Uterus (tissue), 4 donors: ENCODE measurements around the gene ITGB4. TPM values are rescaled to one million over a fixed set of nuclear protein-coding genes. Genes with fewer than 3 reads are reported as not detected.

Experiments
- DNase-seq, 2 donors: peaks; one replicate each; pipeline ENCODE4 v3.0.0-alpha.2; 2019 to 2020
- H3K27ac ChIP-seq, 2 donors: fragments of 200-600 bp; sonication (generic); 1 replicate in 1 of 2; 2 replicates in 1 of 2; pipeline ENCODE4 v1.5.1; 2016 to 2018
- H3K27me3 ChIP-seq, 2 donors: fragments of 200-600 bp; sonication (generic); one replicate each; pipeline ENCODE4 v1.5.1; 2018 to 2019; ENCODE audit warnings: control low read depth in 1 of 2
- H3K36me3 ChIP-seq, 2 donors: fragments of 200-600 bp; sonication (generic); one replicate each; pipeline ENCODE4 v1.5.1; 2019; ENCODE audit warnings: control low read depth in 1 of 2
- H3K4me1 ChIP-seq, 2 donors: fragments of 200-600 bp; sonication (generic); one replicate each; pipeline ENCODE4 v1.5.1; 2018 to 2019; ENCODE audit warnings: control low read depth in 1 of 2
- H3K4me3 ChIP-seq, 2 donors: fragments of 200-600 bp; sonication (generic); 1 replicate in 1 of 2; 2 replicates in 1 of 2; pipeline ENCODE4 v1.5.1; 2018 to 2019; ENCODE audit warnings: mild to moderate bottlenecking in 1 of 2
- H3K9me3 ChIP-seq, 2 donors: fragments of 200-600 bp; sonication (generic); one replicate each; pipeline ENCODE4 v1.5.1; 2019; ENCODE audit warnings: control low read depth in 1 of 2
- CTCF ChIP-seq, 4 experiments: fragments of 200-600 bp in 2 of 4; fragments of 450-650 bp in 2 of 4; sonication (generic) in 2 of 4; IDR thresholded peaks; one replicate each; pipeline ENCODE4 v1.5.1; 2016 to 2019; ENCODE audit warnings: antibody characterized with exemption in 4 of 4, mild to moderate bottlenecking in 2 of 4, moderate library complexity in 1 of 4
- POLR2A ChIP-seq, 2 donors: fragments of 450-650 bp; IDR thresholded peaks; one replicate each; pipeline ENCODE4 v1.6.1; 2016; ENCODE audit warnings: antibody characterized with exemption in 2 of 2, mild to moderate bottlenecking in 1 of 2, moderate library complexity in 1 of 2
- intact Hi-C: fragments of 100-400 bp; cut with DNase I; formaldehyde crosslinking; loops from one replicate; pipeline ENCODE4 v1.15.1; 2023; ENCODE audit warnings: low total_unique reads
- total RNA-seq, 4 donors: library from RNA; depleted of rRNA in 3 of 4; stranded (reverse); fragments of >200 nt in 3 of 4; gene quantifications; one replicate each; pipeline versions ENCODE4 v1.1.0 to v1.2.4, GENCODE V29; 2014 to 2023
- donor health status: DM: yes; HTN: yes; CAD: no.

ITGB4 gene
- total RNA-seq, 4 donors from 2014 or later = 38.0 to 100 (median 62.3) TPM

DNA sequence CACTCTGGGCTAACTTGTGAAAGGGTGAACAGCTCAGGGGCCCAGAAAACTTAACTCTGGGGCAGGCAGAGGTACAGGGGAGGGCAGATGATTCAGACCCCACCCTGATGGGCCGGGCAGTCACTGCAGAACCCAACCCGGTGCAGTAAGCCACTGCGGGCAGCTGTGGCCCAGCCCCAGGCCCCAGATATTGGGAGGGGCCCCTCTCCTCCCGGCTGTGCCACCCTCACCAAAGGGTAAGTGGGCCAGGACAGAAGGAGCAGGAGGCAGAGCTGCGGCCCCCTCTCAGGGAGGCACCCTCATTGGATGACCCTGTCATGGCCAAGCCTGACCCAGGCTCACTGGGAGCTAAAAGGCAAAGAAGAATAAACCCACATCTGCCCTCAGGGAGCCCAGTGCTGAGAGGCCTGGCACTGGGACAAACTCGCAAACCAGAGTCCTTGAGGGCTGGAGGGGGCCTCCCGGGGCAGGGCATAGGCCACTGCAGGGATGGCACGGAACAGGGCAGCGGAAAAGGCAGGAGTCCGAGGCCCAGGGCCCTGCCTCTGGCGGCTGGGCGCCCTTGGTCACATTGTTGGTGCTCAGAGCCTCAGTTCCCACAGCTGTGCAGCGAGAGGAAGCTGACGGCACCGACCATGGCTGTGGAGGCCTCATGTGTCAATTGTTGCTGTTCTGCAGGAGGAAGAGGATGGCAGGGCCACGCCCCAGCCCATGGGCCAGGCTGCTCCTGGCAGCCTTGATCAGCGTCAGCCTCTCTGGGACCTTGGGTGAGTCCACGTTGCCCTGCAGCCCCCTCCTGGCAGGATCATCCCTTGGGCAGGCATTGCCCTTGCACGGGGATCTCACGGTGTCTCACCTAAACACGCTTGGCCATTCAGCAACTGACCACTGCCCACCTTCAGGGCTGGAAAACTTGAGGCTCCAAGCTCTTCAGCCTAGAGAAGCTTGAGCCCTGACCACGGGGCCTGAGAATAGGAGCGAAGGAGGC is 3.1 kb downstream of the ITGB4 start:
- Histone ChIP-seq H3K4me3 (no peak overlapping the region), H3K27ac (no peak overlapping the region), H3K27me3 (peaks cover 7 to 8% of the 10 kb centered on the region in 2 donors), H3K4me1 (peaks cover 0 to 10% of the 10 kb centered on the region in 2 donors), H3K9me3 (no peaks in the 10 kb centered on the region), H3K36me3 (no peaks in the 10 kb centered on the region)
- no peak for DNase-seq
- intact Hi-C loops = no loop called here
- no peak for TF ChIP-seq CTCF (IDR thresholded peaks at IDR 0.05)
- TF ChIP-seq POLR2A (IDR thresholded peaks at IDR 0.05) = no peak

DNA sequence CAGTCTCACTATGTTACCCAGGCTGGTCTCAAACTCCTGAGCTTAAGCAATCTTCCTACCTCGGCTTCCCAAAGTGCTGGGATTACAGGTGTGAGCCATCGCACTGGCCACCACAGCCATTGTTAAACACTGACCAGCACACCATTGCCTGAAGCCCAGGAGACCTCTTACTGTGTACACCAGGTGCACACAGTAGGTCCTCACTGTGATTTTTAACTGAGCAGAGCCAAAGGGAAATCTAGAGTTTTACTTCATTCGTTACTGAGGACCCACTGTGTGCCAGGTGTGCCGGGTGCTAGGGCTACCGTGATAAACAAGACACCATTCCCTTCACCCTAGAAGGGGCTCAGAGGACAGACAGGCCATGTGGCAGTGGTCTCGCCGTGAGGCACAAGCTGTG is 4.2 kb downstream of the ITGB4 start:
- Histone ChIP-seq H3K9me3 (no peaks in the 10 kb centered on the region), H3K36me3 (no peaks in the 10 kb centered on the region), H3K4me1 (peaks cover 0 to 10% of the 10 kb centered on the region in 2 donors), H3K27ac (no peak overlapping the region), H3K4me3 (no peak overlapping the region), H3K27me3 (peaks cover 7 to 8% of the 10 kb centered on the region in 2 donors)
- TF ChIP-seq POLR2A (IDR thresholded peaks at IDR 0.05) = no peak
- no peak for TF ChIP-seq CTCF (IDR thresholded peaks at IDR 0.05)
- intact Hi-C loops = no loop called here
- DNase-seq = no peak

GRCh38 chr17:75727391-75727790 is 6.1 kb downstream of the ITGB4 start:
- Histone ChIP-seq H3K9me3 (no peaks in the 10 kb centered on the region), H3K36me3 (no peaks in the 10 kb centered on the region), H3K27me3 (no peaks in the 10 kb centered on the region), H3K4me3 (no peak overlapping the region), H3K27ac (no peak overlapping the region), H3K4me1 (no peaks in the 10 kb centered on the region)
- TF ChIP-seq POLR2A (IDR thresholded peaks at IDR 0.05) (no peak), CTCF (IDR thresholded peaks at IDR 0.05) (no peak)
- intact Hi-C loops = no loop called here
- DNase-seq = no peak

GRCh38 chr17:75729351-75729750 is 8.1 kb downstream of the ITGB4 start:
- no peaks in the 10 kb centered on the region for H3K36me3 ChIP-seq
- H3K9me3 ChIP-seq = no peaks in the 10 kb centered on the region
- no peak for DNase-seq
- no peak overlapping the region for H3K27ac ChIP-seq
- intact Hi-C loops = no loop called here
- no peaks in the 10 kb centered on the region for H3K4me1 ChIP-seq
- no peaks in the 10 kb centered on the region for H3K27me3 ChIP-seq
- no peak overlapping the region for H3K4me3 ChIP-seq
- TF ChIP-seq CTCF (IDR thresholded peaks at IDR 0.05) (no peak), POLR2A (IDR thresholded peaks at IDR 0.05) (no peak)

DNA sequence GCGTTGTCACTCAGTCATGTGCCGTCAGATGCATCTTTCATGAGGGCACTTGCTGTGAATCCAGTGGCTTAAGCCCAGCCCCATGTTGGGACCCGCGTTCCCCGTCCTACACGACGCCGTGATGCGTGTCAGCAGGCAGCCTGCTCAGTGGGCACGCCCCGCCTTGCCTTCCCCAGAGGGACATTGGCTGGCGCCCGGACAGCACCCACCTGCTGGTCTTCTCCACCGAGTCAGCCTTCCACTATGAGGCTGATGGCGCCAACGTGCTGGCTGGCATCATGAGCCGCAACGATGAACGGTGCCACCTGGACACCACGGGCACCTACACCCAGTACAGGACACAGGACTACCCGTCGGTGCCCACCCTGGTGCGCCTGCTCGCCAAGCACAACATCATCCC is 8.8 kb downstream of the ITGB4 start:
- TF ChIP-seq POLR2A (IDR thresholded peaks at IDR 0.05) = no peak
- TF ChIP-seq CTCF (IDR thresholded peaks at IDR 0.05) = no peak
- DNase-seq = no peak
- Histone ChIP-seq H3K27me3 (no peaks in the 10 kb centered on the region), H3K36me3 (no peaks in the 10 kb centered on the region), H3K4me3 (no peak overlapping the region), H3K9me3 (no peaks in the 10 kb centered on the region), H3K4me1 (no peaks in the 10 kb centered on the region), H3K27ac (no peak overlapping the region)
- intact Hi-C loops = no loop called here
